H1 (cell line): ENCODE measurements around the gene GTF2A2. TPM values are rescaled to one million over a fixed set of nuclear protein-coding genes. Genes with fewer than 3 reads are reported as not detected.

Source experiments
- BACH1 ChIP-seq: IDR thresholded peaks from 2 replicates; pipeline ENCODE4 v1.6.1; 2012; ENCODE audit warnings: low read length, improper control_type of control experiment
- BRCA1 ChIP-seq: IDR thresholded peaks from 2 replicates; pipeline ENCODE4 v1.6.1; 2012; ENCODE audit warnings: low read depth, low read length, improper control_type of control experiment
- CHD2 ChIP-seq: IDR thresholded peaks from 2 replicates; pipeline ENCODE4 v1.6.1; 2012; ENCODE audit warnings: low read length, improper control_type of control experiment
- HDAC6 ChIP-seq: IDR thresholded peaks from one replicate; pipeline ENCODE4 v1.7.1; 2012; ENCODE audit warnings: low read depth, mild to moderate bottlenecking, inconsistent platforms, low read length, moderate library complexity
- MAX ChIP-seq: IDR thresholded peaks from 2 replicates; pipeline ENCODE4 v1.6.1; 2012; ENCODE audit warnings: inconsistent platforms
- PHF8 ChIP-seq: fragments of 200-600 bp; sonication (generic); conservative IDR thresholded peaks from 2 replicates; pipeline ENCODE4 v1.7.1; 2012; ENCODE audit warnings: low read depth, mild to moderate bottlenecking, inconsistent platforms, low read length, moderate library complexity
- POLR2AphosphoS5 ChIP-seq: IDR thresholded peaks from 2 replicates; pipeline ENCODE4 v1.6.1; 2011; ENCODE audit warnings: low read depth, low read length
- RBBP5 ChIP-seq: IDR thresholded peaks from 2 replicates; pipeline ENCODE4 v1.7.1; 2012; ENCODE audit warnings: low read depth, mild to moderate bottlenecking, inconsistent platforms, low read length, moderate library complexity, borderline replicate concordance
- RXRA ChIP-seq: IDR thresholded peaks from 2 replicates; pipeline ENCODE4 v1.6.1; 2011; ENCODE audit warnings: low read depth, mild to moderate bottlenecking, low read length, moderate library complexity; ENCODE audit not compliant: insufficient read depth
- TAF1 ChIP-seq: IDR thresholded peaks from 2 replicates; pipeline ENCODE4 v1.6.1; 2011; ENCODE audit warnings: mild to moderate bottlenecking, low read depth, low read length
- TAF7 ChIP-seq: optimal IDR thresholded peaks from 2 replicates; pipeline ENCODE3; 2011; ENCODE audit warnings: low read depth, mild to moderate bottlenecking, inconsistent platforms, low read length, moderate library complexity, borderline replicate concordance
- TBP ChIP-seq: IDR thresholded peaks from 2 replicates; pipeline ENCODE4 v1.6.1; 2011; ENCODE audit warnings: low read depth, low read length, improper control_type of control experiment
- polyA plus RNA-seq, 7 experiments: library from polyadenylated mRNA; depleted of rRNA in 3 of 7; stranded (reverse) in 5 of 7; unstranded in 2 of 7; fragments of >200 nt in 5 of 7; fragments of 200-250 nt in 2 of 7; gene quantifications; 1 replicate in 5 of 7; 2 replicates in 1 of 7; 4 replicates in 1 of 7; pipeline versions ENCODE4 v1.2.1 to v1.2.3, GENCODE V29; 2011 to 2013; ENCODE audit warnings: missing spikeins in 2 of 7, mixed read lengths in 2 of 7
- total RNA-seq: library from RNA; stranded (reverse); fragmentation: NEBNext Ultra II Directional; extraction: Animal tissue kit (Norgen Biotek cat#: 25700); gene quantifications from 2 replicates; pipeline ENCODE4 v1.2.1, GENCODE V29; 2021

GTF2A2 gene
- total and polyA plus RNA-seq, 2 of the 8 experiments (the other 6 are each of a cell fraction or from before 2014, with no cell fraction given): 52.2 to 161 TPM

- TF ChIP-seq HDAC6: no peak
- TF ChIP-seq PHF8: peak; percentile 93
- peak; percentile 62; the same call in 1 of the 2 replicates for TF ChIP-seq CHD2
- TF ChIP-seq BACH1: no peak
- TF ChIP-seq POLR2AphosphoS5: peak; percentile 83
- TF ChIP-seq TAF1: peak; percentile 95
- peak; percentile 91 for TF ChIP-seq TAF7
- TF ChIP-seq MAX: 0 out of 2 replicates have a peak, but pooled peaks have one; percentile 24
- TF ChIP-seq RBBP5: peak; percentile 95
- no peak for TF ChIP-seq BRCA1
- no peak for TF ChIP-seq RXRA
- peak; percentile 83 for TF ChIP-seq TBP
Measured at GRCh38 chr15:59656897-59657634, at the start of gene GTF2A2 (continued).
